SK-N-MC (cell line): ENCODE data around the gene ISM2.
A peak's percentile ranks its signal among the peaks of the same experiment; 100 is the strongest.
"Not testable (repeated sequence)": the region's sequence is repeated elsewhere in the genome, so short reads cannot be mapped to it uniquely, and the experiment has no call there.

Experiments
- DNase-seq: peaks from one replicate; pipeline ENCODE4 v3.0.0-alpha.2; 2011; ENCODE audit warnings: low read depth, low spot score
- H3K27ac ChIP-seq: fragments of 200-600 bp; sonication (generic); 2 replicates; pipeline ENCODE4 v1.5.1; 2016; ENCODE audit warnings: mixed run types
- H3K36me3 ChIP-seq: fragments of 200-600 bp; sonication (generic); 2 replicates; pipeline ENCODE4 v1.6.1; 2017; ENCODE audit warnings: antibody characterized with exemption, low read length, mixed read lengths; ENCODE audit not compliant: insufficient read depth
- H3K4me3 ChIP-seq: fragments of 200-600 bp; sonication (generic); 2 replicates; pipeline ENCODE4 v1.5.1; 2016
- H3K9ac ChIP-seq: fragments of 200-600 bp; sonication (generic); 2 replicates; pipeline ENCODE4 v1.8.0; 2017; ENCODE audit warnings: mixed run types, mixed read lengths; ENCODE audit not compliant: insufficient read length
- H3K9me3 ChIP-seq: fragments of 200-600 bp; sonication (generic); 2 replicates; pipeline ENCODE4 v1.6.1; 2017; ENCODE audit warnings: low read depth, mild to moderate bottlenecking, antibody characterized with exemption, low read length, moderate library complexity, mixed read lengths
- EZH2 ChIP-seq: fragments of 200-600 bp; sonication (generic); IDR thresholded peaks from one replicate; pipeline ENCODE4 v1.6.1; 2017; ENCODE audit warnings: antibody characterized with exemption
- FOXP2 ChIP-seq: optimal IDR thresholded peaks from 2 replicates; pipeline ENCODE3; 2011; ENCODE audit warnings: mild to moderate bottlenecking, moderate library complexity; ENCODE audit not compliant: insufficient read depth; ENCODE audit errors: extremely low read length, control extremely low read depth
- POLR2AphosphoS5 ChIP-seq: IDR thresholded peaks from 2 replicates; pipeline ENCODE4 v1.6.1; 2012; ENCODE audit warnings: mild to moderate bottlenecking, low read depth, low read length, borderline replicate concordance

ISM2 gene

DNA sequence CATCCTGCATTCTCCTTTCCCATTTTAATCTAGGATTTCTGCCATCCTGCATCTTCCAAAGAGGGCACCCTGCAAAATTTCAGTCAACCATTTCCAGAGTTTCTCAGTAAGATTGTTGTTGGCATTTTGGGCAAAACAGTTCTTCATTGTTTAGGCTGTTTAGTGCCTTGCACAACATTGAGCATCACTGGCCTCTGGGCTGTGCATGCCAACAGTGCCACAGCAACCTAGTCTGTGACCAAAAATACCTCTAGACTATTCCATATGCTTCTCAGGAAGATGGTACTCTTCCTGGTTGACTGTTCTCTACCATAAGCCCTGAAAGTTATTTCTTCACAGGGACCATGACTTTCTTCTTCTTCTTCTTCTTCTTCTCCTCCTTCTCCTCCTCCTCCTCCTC lies 32.5 kb upstream of the ISM2 start:
- TF ChIP-seq POLR2AphosphoS5 (no peak), FOXP2 (no peak), EZH2 (no peak)
- Histone ChIP-seq H3K9ac (no peak overlapping the region), H3K4me3 (no peak overlapping the region), H3K36me3 (no peaks in the 10 kb centered on the region), H3K9me3 (no peaks in the 10 kb centered on the region), H3K27ac (no peak overlapping the region)
- DNase-seq, result no peak

DNA sequence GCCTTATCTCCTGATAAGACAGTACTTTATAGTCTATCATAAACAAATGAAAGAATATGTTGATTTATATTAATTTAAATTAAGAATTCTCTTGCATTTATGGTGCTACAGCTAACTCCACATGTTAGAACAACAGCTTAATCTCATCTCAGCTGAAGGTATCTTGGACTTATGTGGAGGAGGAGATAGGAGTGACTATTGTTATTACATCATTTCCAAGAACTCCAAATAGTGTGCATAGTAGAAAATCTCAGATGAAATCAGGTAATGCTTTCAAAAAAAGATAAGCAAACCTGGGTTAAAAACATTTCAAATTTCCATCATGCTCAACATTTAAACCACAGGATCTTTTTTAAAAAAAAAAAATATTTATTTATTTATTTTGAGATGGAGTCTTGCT lies 31.3 kb upstream of the ISM2 start:
- no peak for TF ChIP-seq EZH2
- no peak for TF ChIP-seq FOXP2
- no peaks in the 10 kb centered on the region for H3K36me3 ChIP-seq
- no peak overlapping the region for H3K9ac ChIP-seq

GRCh38 chr14:77529213-77529612 lies 30.6 kb upstream of the ISM2 start:
- DNase-seq, result no peak
- TF ChIP-seq POLR2AphosphoS5, result no peak
- no peak for TF ChIP-seq EZH2
- no peaks in the 10 kb centered on the region for H3K9me3 ChIP-seq

More for the DNA sequence above, 31.3 kb upstream of the ISM2 start:
- no peak for DNase-seq
- H3K4me3 ChIP-seq, result no peak overlapping the region
- no peak overlapping the region for H3K27ac ChIP-seq
- H3K9me3 ChIP-seq, result no peaks in the 10 kb centered on the region

DNA sequence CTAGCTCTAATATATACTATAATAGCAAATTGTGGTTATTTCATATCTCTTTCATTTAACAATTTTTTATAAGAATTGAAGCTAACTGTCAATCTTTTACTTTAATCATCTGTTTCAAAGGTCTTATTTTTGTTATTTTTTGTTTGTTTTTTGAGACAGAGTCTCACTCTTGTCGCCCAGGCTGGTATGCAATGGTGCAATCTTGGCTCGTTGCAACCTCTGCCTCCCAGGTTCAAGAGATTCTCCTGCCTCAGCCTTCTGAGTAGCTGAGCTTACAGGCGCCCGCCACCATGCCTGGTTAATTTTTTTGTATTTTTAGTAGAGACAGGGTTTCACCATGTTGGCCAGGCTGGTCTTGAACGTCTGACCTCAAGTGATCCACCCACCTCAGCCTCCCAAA lies 30.1 kb upstream of the ISM2 start:
- not testable (repeated sequence) for H3K36me3 ChIP-seq, H3K9ac ChIP-seq, H3K27ac ChIP-seq, H3K4me3 ChIP-seq, H3K9me3 ChIP-seq, DNase-seq

More at GRCh38 chr14:77529213-77529612, 30.6 kb upstream of the ISM2 start:
- no peak overlapping the region for H3K9ac ChIP-seq
- H3K36me3 ChIP-seq, result no peaks in the 10 kb centered on the region
- H3K4me3 ChIP-seq, result no peak overlapping the region
- no peak overlapping the region for H3K27ac ChIP-seq

- H3K36me3 ChIP-seq, result no peaks in the 10 kb centered on the region
- H3K9me3 ChIP-seq, result no peaks in the 10 kb centered on the region
- H3K9ac ChIP-seq, result no peak overlapping the region
- TF ChIP-seq POLR2AphosphoS5, result no peak
- no peak for TF ChIP-seq EZH2
- no peak for TF ChIP-seq FOXP2
- H3K4me3 ChIP-seq, result no peak overlapping the region
- no peak for DNase-seq
- H3K27ac ChIP-seq, result 0 out of 2 replicates have a peak overlapping the region, but pooled peaks have one; percentile 21
Measured at GRCh38 chr14:77526266-77526665, 27.6 kb upstream of the ISM2 start.

DNA sequence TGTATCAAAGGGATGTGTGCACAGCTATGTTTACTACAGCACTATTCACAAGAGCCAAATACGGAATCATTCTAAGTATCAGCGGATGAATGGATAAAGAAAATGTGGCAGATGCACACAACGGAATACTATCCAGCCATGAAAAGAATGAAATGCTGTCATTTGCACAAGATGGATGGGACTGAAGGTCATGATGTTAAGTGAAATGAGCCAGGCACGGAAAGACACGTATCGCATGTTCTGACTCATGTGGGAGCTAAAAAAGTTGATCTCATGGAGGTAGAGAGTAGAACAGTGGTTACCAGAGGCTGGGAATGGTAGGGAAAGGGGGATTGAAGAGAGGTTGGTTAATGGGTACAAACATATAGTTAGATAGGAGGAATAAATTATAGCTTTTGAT lies 25.9 kb upstream of the ISM2 start:
- DNase-seq, result no peak
- H3K27ac ChIP-seq, result no peak overlapping the region
- no peaks in the 10 kb centered on the region for H3K9me3 ChIP-seq
- no peak overlapping the region for H3K4me3 ChIP-seq
- no peak overlapping the region for H3K9ac ChIP-seq
- no peak for TF ChIP-seq FOXP2
- no peak for TF ChIP-seq EZH2
- TF ChIP-seq POLR2AphosphoS5, result no peak
- H3K36me3 ChIP-seq, result no peaks in the 10 kb centered on the region

DNA sequence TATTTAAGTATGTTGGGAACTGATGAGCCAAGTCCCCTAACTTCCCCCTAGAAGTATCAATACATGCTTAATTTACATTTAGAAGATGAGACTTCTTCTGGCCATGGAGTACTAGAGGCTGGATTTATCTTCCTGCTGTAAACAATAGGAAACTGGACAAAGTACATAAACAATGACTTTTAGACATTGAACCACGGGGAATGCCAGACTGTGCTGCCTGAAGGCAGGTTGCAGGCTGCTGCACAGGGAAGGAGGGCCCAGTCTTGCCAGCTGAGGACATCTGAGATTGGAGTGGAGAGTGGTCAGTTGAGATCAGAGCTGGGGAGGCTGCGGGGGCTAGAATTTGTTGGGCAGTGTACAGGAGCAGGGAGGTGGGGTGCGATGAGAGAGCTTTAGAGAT lies 24.5 kb upstream of the ISM2 start:
- no peak for DNase-seq
- H3K4me3 ChIP-seq, result no peak overlapping the region
- H3K9ac ChIP-seq, result no peak overlapping the region
- no peaks in the 10 kb centered on the region for H3K9me3 ChIP-seq
- H3K27ac ChIP-seq, result no peak overlapping the region
- H3K36me3 ChIP-seq, result no peaks in the 10 kb centered on the region
- TF ChIP-seq FOXP2 (no peak), EZH2 (no peak), POLR2AphosphoS5 (no peak)

GRCh38 chr14:77520555-77520954 lies 21.9 kb upstream of the ISM2 start:
- no peak for DNase-seq
- Histone ChIP-seq H3K27ac (no peak overlapping the region), H3K9ac (no peak overlapping the region), H3K4me3 (no peak overlapping the region), H3K36me3 (no peaks in the 10 kb centered on the region; the same call in 1 of the 2 replicates), H3K9me3 (no peaks in the 10 kb centered on the region)
- no peak for TF ChIP-seq EZH2
- no peak for TF ChIP-seq FOXP2
- no peak for TF ChIP-seq POLR2AphosphoS5

GRCh38 chr14:77516126-77516525 lies 17.5 kb upstream of the ISM2 start:
- no peak overlapping the region for H3K4me3 ChIP-seq
- H3K27ac ChIP-seq, result no peak overlapping the region
- TF ChIP-seq FOXP2 (no peak), POLR2AphosphoS5 (no peak), EZH2 (no peak)
- H3K9me3 ChIP-seq, result no peaks in the 10 kb centered on the region
- H3K36me3 ChIP-seq, result peaks cover 2% of the 10 kb centered on the region
- DNase-seq, result no peak
- no peak overlapping the region for H3K9ac ChIP-seq

- Histone ChIP-seq H3K27ac (no peak overlapping the region), H3K9me3 (no peaks in the 10 kb centered on the region), H3K9ac (no peak overlapping the region), H3K4me3 (no peak overlapping the region), H3K36me3 (peaks cover 2% of the 10 kb centered on the region)
- no peak for DNase-seq
- TF ChIP-seq FOXP2 (no peak), EZH2 (no peak), POLR2AphosphoS5 (no peak)
Measured at GRCh38 chr14:77511486-77512162, 13.0 kb upstream of the ISM2 start.
